OCI-M1 (cell line): ENCODE results near the gene TMEM79.

Experiments used
- DNase-seq: peaks from one replicate; lab custom pipeline; 2025; lab: John Stamatoyannopoulos, UW

TMEM79 gene

GRCh38 chr1:156263288-156263655, 20.9 kb upstream of the TMEM79 start:
- DNase-seq: no peak

- DNase-seq: no peak
These were observed 18.1 kb upstream of the TMEM79 start for GRCh38 chr1:156266051-156266450.

GRCh38 chr1:156268336-156268735, 15.8 kb upstream of the TMEM79 start:
- no peak for DNase-seq

GRCh38 chr1:156270314-156270713, 13.8 kb upstream of the TMEM79 start:
- no peak for DNase-seq

- DNase-seq: no peak
These were observed 7.6 kb upstream of the TMEM79 start for GRCh38 chr1:156276532-156276931.

GRCh38 chr1:156276966-156277381, 7.2 kb upstream of the TMEM79 start:
- DNase-seq: no peak

GRCh38 chr1:156279837-156280236, 4.3 kb upstream of the TMEM79 start:
- DNase-seq: no peak

GRCh38 chr1:156281281-156281680, 2.8 kb upstream of the TMEM79 start:
- DNase-seq: peak; percentile 88

GRCh38 chr1:156281693-156282478, 2.2 kb upstream of the TMEM79 start:
- peak; percentile 60 for DNase-seq

GRCh38 chr1:156282479-156283222, 1.5 kb upstream of the TMEM79 start, which contains the start of gene SMG5:
Gene SMG5, minus strand, starts transcription at chr1:156282825. Its CDS starts 145 bp downstream, at chr1:156282680.
- DNase-seq: peak; percentile 99

GRCh38 chr1:156283521-156283920, 604 bp upstream of the TMEM79 start:
- DNase-seq: no peak

- no peak for DNase-seq
These were observed 632 bp downstream of the TMEM79 start for GRCh38 chr1:156284757-156285156.

GRCh38 chr1:156285437-156285836, 1.3 kb downstream of the TMEM79 start:
- DNase-seq: no peak

- no peak for DNase-seq
These were observed 1.9 kb downstream of the TMEM79 start for GRCh38 chr1:156286061-156286460.

GRCh38 chr1:156289857-156290256, 5.7 kb downstream of the TMEM79 start:
- DNase-seq: no peak

GRCh38 chr1:156291226-156292061, 7.3 kb downstream of the TMEM79 start:
- no peak for DNase-seq

- DNase-seq: no peak
These were observed 8.9 kb downstream of the TMEM79 start for GRCh38 chr1:156293098-156293434.

- no peak for DNase-seq
These were observed 9.8 kb downstream of the TMEM79 start for GRCh38 chr1:156293895-156294294.

GRCh38 chr1:156295391-156295947, 11.3 kb downstream of the TMEM79 start, which contains the start of gene GLMP:
Gene GLMP, minus strand, starts transcription at chr1:156295679. Its CDS starts 34 bp downstream, at chr1:156295645.
- DNase-seq: peak; percentile 83

- no peak for DNase-seq
These were observed 14.8 kb downstream of the TMEM79 start, which contains the start of gene VHLL for GRCh38 chr1:156298852-156299357. Gene VHLL, minus strand, starts transcription at chr1:156299307. Its CDS starts 118 bp downstream, at chr1:156299189.

GRCh38 chr1:156303241-156303640, 19.1 kb downstream of the TMEM79 start:
- no peak for DNase-seq

GRCh38 chr1:156305215-156305614, 21.1 kb downstream of the TMEM79 start:
- no peak for DNase-seq
